Gastrocnemius medialis (tissue), 4 donors: ENCODE results near the gene FAM234A. TPM values are rescaled to one million over a fixed set of nuclear protein-coding genes. Genes with fewer than 3 reads are reported as not detected.

Source experiments
- ATAC-seq, 2 donors: fragments of 150-250 bp; one replicate each; pipeline ENCODE4 v1.9.1; 2016
- DNase-seq, 2 donors: peaks; one replicate each; pipeline ENCODE4 v3.0.0-alpha.2; 2019
- H3K27ac ChIP-seq, 4 donors: fragments of 200-600 bp; sonication (generic); 1 replicate in 1 of 4; 2 replicates in 3 of 4; pipeline ENCODE4 v1.5.1; 2016 to 2018; ENCODE audit warnings: mild to moderate bottlenecking in 2 of 4, moderate library complexity in 1 of 4
- H3K27me3 ChIP-seq, 3 donors: fragments of 200-600 bp; sonication (generic) in 2 of 3; 1 replicate in 1 of 3; 2 replicates in 2 of 3; pipeline versions ENCODE4 v1.5.1 to v1.6.0; 2016 to 2019; ENCODE audit warnings: mild to moderate bottlenecking in 1 of 3, moderate library complexity in 1 of 3
- H3K36me3 ChIP-seq, 2 donors: fragments of 200-600 bp; sonication (generic) in 1 of 2; one replicate each; pipeline ENCODE4 v1.5.1; 2017 to 2018
- H3K4me1 ChIP-seq, 2 donors: fragments of 200-600 bp; sonication (generic) in 1 of 2; one replicate each; pipeline ENCODE4 v1.5.1; 2016 to 2017; ENCODE audit warnings: mild to moderate bottlenecking in 2 of 2
- H3K4me3 ChIP-seq, 4 donors: fragments of 200-600 bp; sonication (generic) in 3 of 4; 1 replicate in 1 of 4; 2 replicates in 3 of 4; pipeline ENCODE4 v1.5.1; 2016 to 2019; ENCODE audit warnings: mild to moderate bottlenecking in 2 of 4
- H3K9me3 ChIP-seq, 3 donors: fragments of 200-600 bp; sonication (generic) in 2 of 3; 1 replicate in 1 of 3; 2 replicates in 2 of 3; pipeline ENCODE4 v1.5.1; 2016 to 2019
- POLR2A ChIP-seq, 2 donors: fragments of 450-650 bp; IDR thresholded peaks; one replicate each; pipeline ENCODE4 v1.6.1; 2017; ENCODE audit warnings: antibody characterized with exemption in 2 of 2, mild to moderate bottlenecking in 2 of 2, moderate library complexity in 2 of 2
- in situ Hi-C, 4 donors: fragments of 200-750 bp; cut with MboI; loops; one replicate each; pipeline versions ENCODE4 v1.15.0 to v1.8.0; 2017; ENCODE audit warnings: low sequenced_read_pairs in 4 of 4
- intact Hi-C: fragments of 100-400 bp; cut with DNase I; formaldehyde crosslinking; loops from one replicate; pipeline ENCODE4 v1.15.1; 2023; ENCODE audit warnings: low total_unique reads
- total RNA-seq, 4 donors: library from RNA; depleted of rRNA; stranded (reverse); fragments of >200 nt; gene quantifications; one replicate each; pipeline versions ENCODE4 v1.1.0 to v1.2.3, GENCODE V29; 2016
- TF ChIP-seq, protein P1 (sequence below), 5 experiments: fragments of 450-650 bp in 3 of 5; fragments of 200-600 bp in 2 of 5; sonication (generic) in 2 of 5; IDR thresholded peaks in 4 of 5; conservative IDR thresholded peaks in 1 of 5; 1 replicate in 4 of 5; 2 replicates in 1 of 5; pipeline ENCODE4 v1.5.1; 2016 to 2019; ENCODE audit warnings: antibody characterized with exemption in 5 of 5, mild to moderate bottlenecking in 3 of 5, moderate library complexity in 3 of 5

FAM234A gene
- total RNA-seq, 4 donors from 2014 or later: 85.2 to 288 (median 251) TPM

DNA sequence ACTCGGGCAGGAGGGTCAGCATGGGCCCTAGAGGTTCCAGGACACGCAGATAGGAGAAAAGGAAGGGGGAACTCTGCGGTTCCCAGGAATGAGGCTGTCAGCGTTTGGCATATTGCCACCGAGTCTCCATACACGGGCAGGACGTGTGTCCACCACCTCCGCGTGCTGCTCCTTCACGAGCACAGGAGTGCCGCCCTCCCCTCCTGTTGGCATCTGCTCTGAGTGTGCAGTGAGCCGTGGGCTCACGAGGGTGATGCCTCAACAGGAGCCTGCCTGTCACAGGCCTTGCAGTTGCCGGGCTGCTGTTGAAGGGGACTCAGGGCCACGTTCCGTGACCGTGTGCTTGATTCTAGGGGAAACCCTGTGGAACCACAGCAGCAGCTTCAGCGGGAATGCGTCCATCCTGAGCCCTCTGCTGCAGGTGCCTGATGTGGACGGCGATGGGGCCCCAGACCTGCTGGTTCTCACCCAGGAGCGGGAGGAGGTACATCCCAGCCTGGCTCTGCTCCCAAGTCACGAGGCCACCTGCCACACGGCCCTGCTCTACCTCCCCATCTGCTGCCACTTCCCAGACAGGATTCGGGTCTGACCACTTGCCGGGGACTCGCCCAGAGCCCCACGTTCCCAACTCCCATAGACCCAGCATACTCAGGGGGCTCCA is 26.5 kb downstream of the FAM234A start:
- intact Hi-C loops: no loop called here

DNA sequence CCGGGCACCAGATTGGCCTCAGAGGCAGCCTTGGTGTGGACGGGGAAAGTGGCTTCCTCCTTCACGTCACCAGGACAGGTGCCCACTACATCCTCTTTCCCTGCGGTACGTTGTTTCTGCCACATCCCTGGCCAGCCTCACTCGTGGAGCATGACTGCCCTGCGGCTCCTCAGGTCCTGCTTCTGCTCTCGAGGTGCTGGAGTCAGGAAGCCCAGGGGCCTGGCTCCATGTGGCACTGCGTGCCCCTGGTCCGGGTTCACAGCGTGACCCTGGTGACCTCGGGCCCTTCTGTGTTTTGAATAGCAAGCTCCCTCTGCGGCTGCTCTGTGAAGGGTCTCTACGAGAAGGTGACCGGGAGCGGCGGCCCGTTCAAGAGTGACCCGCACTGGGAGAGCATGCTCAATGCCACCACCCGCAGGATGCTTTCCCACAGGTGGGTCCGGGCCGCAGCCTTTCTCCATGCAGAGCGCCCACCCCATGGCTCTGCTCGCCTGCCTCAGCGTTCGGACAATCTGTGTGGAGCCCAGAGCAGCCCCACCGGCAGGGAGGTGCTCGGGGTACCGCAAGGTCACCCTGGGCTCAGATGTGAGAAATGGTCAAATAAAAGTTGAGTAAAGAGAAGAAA is 27.6 kb downstream of the FAM234A start:
- in situ Hi-C loops: no loop called here
- H3K4me1 ChIP-seq: peaks cover 0 to 4% of the 10 kb centered on the region in 2 donors
- DNase-seq (no peak), ATAC-seq (no peak)
- H3K9me3 ChIP-seq: no peaks in the 10 kb centered on the region
- TF ChIP-seq, protein P1, sequence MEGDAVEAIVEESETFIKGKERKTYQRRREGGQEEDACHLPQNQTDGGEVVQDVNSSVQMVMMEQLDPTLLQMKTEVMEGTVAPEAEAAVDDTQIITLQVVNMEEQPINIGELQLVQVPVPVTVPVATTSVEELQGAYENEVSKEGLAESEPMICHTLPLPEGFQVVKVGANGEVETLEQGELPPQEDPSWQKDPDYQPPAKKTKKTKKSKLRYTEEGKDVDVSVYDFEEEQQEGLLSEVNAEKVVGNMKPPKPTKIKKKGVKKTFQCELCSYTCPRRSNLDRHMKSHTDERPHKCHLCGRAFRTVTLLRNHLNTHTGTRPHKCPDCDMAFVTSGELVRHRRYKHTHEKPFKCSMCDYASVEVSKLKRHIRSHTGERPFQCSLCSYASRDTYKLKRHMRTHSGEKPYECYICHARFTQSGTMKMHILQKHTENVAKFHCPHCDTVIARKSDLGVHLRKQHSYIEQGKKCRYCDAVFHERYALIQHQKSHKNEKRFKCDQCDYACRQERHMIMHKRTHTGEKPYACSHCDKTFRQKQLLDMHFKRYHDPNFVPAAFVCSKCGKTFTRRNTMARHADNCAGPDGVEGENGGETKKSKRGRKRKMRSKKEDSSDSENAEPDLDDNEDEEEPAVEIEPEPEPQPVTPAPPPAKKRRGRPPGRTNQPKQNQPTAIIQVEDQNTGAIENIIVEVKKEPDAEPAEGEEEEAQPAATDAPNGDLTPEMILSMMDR (IDR thresholded peaks at IDR 0.05 in 4 of 5, conservative IDR thresholded peaks at IDR 0.05 in 1 of 5): no peak
- no peak for TF ChIP-seq POLR2A (IDR thresholded peaks at IDR 0.05)
- H3K4me3 ChIP-seq: no peak overlapping the region
- H3K27ac ChIP-seq: no peak overlapping the region
- peaks cover 0 to 64% of the 10 kb centered on the region in 2 donors for H3K36me3 ChIP-seq
- H3K27me3 ChIP-seq: no peaks in the 10 kb centered on the region
- intact Hi-C loops: no loop called here

More for the DNA sequence above, 26.5 kb downstream of the FAM234A start:
- Histone ChIP-seq H3K27me3 (no peaks in the 10 kb centered on the region), H3K4me1 (peaks cover 0 to 4% of the 10 kb centered on the region in 2 donors), H3K9me3 (no peaks in the 10 kb centered on the region), H3K27ac (no peak overlapping the region), H3K4me3 (no peak overlapping the region), H3K36me3 (peaks cover 0 to 75% of the 10 kb centered on the region in 2 donors)
- ATAC-seq (no peak), DNase-seq (no peak)
- TF ChIP-seq, protein P1 (IDR thresholded peaks at IDR 0.05 in 4 of 5, conservative IDR thresholded peaks at IDR 0.05 in 1 of 5): no peak
- in situ Hi-C loops: no loop called here

GRCh38 chr16:263182-263774 is 28.7 kb downstream of the FAM234A start:
- ATAC-seq (no peak), DNase-seq (no peak)
- intact Hi-C loops: no loop called here
- H3K36me3 ChIP-seq: peaks cover 0 to 64% of the 10 kb centered on the region in 2 donors
- H3K27me3 ChIP-seq: no peaks in the 10 kb centered on the region
- no peak overlapping the region for H3K27ac ChIP-seq
- in situ Hi-C loops: no loop called here
- no peaks in the 10 kb centered on the region for H3K9me3 ChIP-seq
- no peak overlapping the region for H3K4me3 ChIP-seq
- TF ChIP-seq, protein P1 (IDR thresholded peaks at IDR 0.05 in 4 of 5, conservative IDR thresholded peaks at IDR 0.05 in 1 of 5): no peak
- peaks cover 0 to 4% of the 10 kb centered on the region in 2 donors for H3K4me1 ChIP-seq

DNA sequence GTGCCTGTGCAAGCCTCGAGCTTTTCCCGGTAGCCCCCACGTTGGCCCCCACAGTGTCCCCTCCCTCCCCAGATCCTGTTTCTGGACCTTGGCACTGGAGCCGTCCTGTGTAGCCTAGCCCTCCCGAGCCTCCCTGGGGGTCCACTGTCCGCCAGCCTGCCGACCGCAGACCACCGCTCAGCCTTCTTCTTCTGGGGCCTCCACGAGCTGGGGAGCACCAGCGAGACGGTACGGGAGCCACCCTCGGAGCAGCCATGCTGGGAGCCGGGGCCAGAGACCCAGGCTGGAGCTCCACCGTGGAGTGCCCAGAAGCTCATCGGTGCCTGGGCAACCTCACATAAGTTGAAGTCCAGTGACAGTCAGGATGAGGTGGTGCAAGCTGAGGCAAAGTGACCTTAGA is 29.3 kb downstream of the FAM234A start:
- no peak for TF ChIP-seq POLR2A (IDR thresholded peaks at IDR 0.05)
- TF ChIP-seq, protein P1 (IDR thresholded peaks at IDR 0.05 in 4 of 5, conservative IDR thresholded peaks at IDR 0.05 in 1 of 5): no peak
- intact Hi-C loops (no loop called here), in situ Hi-C loops (no loop called here)
- Histone ChIP-seq H3K4me3 (no peak overlapping the region), H3K27me3 (no peaks in the 10 kb centered on the region), H3K4me1 (peaks cover 0 to 4% of the 10 kb centered on the region in 2 donors), H3K27ac (no peak overlapping the region), H3K36me3 (peaks cover 0 to 61% of the 10 kb centered on the region in 2 donors), H3K9me3 (no peaks in the 10 kb centered on the region)
- DNase-seq (no peak), ATAC-seq (no peak)
